K562 (cell line): ENCODE results near the gene S100P. TPM values are rescaled to one million over a fixed set of nuclear protein-coding genes. Genes with fewer than 3 reads are reported as not detected.
A peak's percentile ranks its signal among the peaks of the same experiment; 100 is the strongest.

ENCODE experiments used
- ATAC-seq: fragments of 200-7000 bp; cut with Tn5 transposase; 3 replicates; pipeline ENCODE4 v1.9.1; 2020; ENCODE audit warnings: moderate library complexity
- BruUV-seq: library from RNA; stranded (reverse); fragments of 400-500 nt; replicated peaks from 2 replicates; lab custom pipeline; 2021; lab: Mats Ljungman, UMichigan
- CTCF ChIA-PET: fragments of 300-600 bp; formaldehyde crosslinking; extraction: SDS; loops from one replicate; lab custom pipeline; 2021; ENCODE audit warnings: low intra/inter-chr PET ratio; lab: Yijun Ruan, JAX
- POLR2A ChIA-PET: fragments of 300-600, 350-650 bp; sonication (Branson Sonifier 250); formaldehyde crosslinking; extraction: SDS; loops from one replicate; lab custom pipeline; 2021; ENCODE audit warnings: antibody characterized with exemption, inconsistent platforms; lab: Yijun Ruan, JAX
- DNase-seq, 4 experiments: peaks; one replicate each; pipeline versions ENCODE4 v3.0.0 to v3.0.0-alpha.2; 2011 to 2018; ENCODE audit warnings: low spot score in 3 of 4, mixed read lengths in 3 of 4; ENCODE audit errors: extremely low read depth in 1 of 4
- FAIRE-seq: peaks from 2 replicates; lab custom pipeline; 2011; peaks lifted over from hg19 to GRCh38; lab: Jason Lieb, UNC
- H2AFZ ChIP-seq: 2 replicates; pipeline ENCODE4 v1.6.0; 2011; ENCODE audit warnings: low read depth, low read length, control low read depth, inconsistent platforms
- H3K27ac ChIP-seq: fragments of 200-600 bp; 3 replicates; pipeline ENCODE4 v1.8.0; 2011; ENCODE audit warnings: low read depth, mild to moderate bottlenecking, control low read depth, inconsistent platforms, low read length, moderate library complexity, mixed read lengths; ENCODE audit errors: extremely low read depth
- H3K27me3 ChIP-seq, 2 experiments: fragments of 300-600 bp in 1 of 2; 2 replicates in 1 of 2; 3 replicates in 1 of 2; pipeline versions ENCODE4 v1.6.0 to v1.8.0; 2011; ENCODE audit warnings: inconsistent platforms in 2 of 2, low read length in 2 of 2, mild to moderate bottlenecking in 1 of 2, mixed read lengths in 1 of 2, moderate library complexity in 1 of 2; ENCODE audit not compliant: control insufficient read depth in 2 of 2, insufficient read depth in 2 of 2
- H3K36me3 ChIP-seq: fragments of 300-600 bp; 3 replicates; pipeline ENCODE4 v1.8.0; 2011; ENCODE audit warnings: mild to moderate bottlenecking, low read length, inconsistent platforms; ENCODE audit not compliant: control insufficient read depth, insufficient read depth
- H3K4me1 ChIP-seq, 2 experiments: fragments of 200-600 bp in 1 of 2; replicated peaks in 1 of 2; 2 replicates in 1 of 2; 3 replicates in 1 of 2; pipeline versions ENCODE4 v1.5.1 to v1.8.0; 2011; ENCODE audit warnings: inconsistent platforms in 2 of 2, low read length in 2 of 2, mild to moderate bottlenecking in 1 of 2, mixed read lengths in 1 of 2, moderate library complexity in 1 of 2; ENCODE audit not compliant: control insufficient read depth in 2 of 2, insufficient read depth in 2 of 2
- H3K4me2 ChIP-seq: 2 replicates; pipeline ENCODE4 v1.6.1; 2011; ENCODE audit warnings: low read length, control low read depth, inconsistent platforms, mixed read lengths; ENCODE audit not compliant: insufficient read depth
- H3K4me3 ChIP-seq: fragments of 200-600 bp; sonication (generic), shearing (Covaris generic); 2 replicates; pipeline ENCODE4 v1.5.1; 2016; ENCODE audit warnings: control low read depth, inconsistent platforms
- H3K79me2 ChIP-seq: fragments of 200-600 bp; 3 replicates; pipeline ENCODE4 v1.8.0; 2011; ENCODE audit warnings: low read length, inconsistent platforms; ENCODE audit not compliant: control insufficient read depth, insufficient read depth
- H3K9ac ChIP-seq, 2 experiments: 2 replicates each; pipeline versions ENCODE4 v1.6.0 to v1.6.1; 2011; ENCODE audit warnings: low read depth in 2 of 2, low read length in 2 of 2, control low read depth in 1 of 2, inconsistent platforms in 1 of 2, mild to moderate bottlenecking in 1 of 2, mixed read lengths in 1 of 2; ENCODE audit not compliant: insufficient read depth in 1 of 2
- H3K9me1 ChIP-seq: one replicate; pipeline ENCODE4 v1.6.0; 2011; ENCODE audit warnings: inconsistent platforms, mild to moderate bottlenecking, low read length, moderate library complexity; ENCODE audit not compliant: control insufficient read depth, insufficient read depth
- H3K9me3 ChIP-seq: replicated peaks from 2 replicates; pipeline ENCODE4 v1.5.1; 2011; ENCODE audit warnings: low read depth, low read length, inconsistent platforms; ENCODE audit not compliant: control insufficient read depth, insufficient read depth
- H4K20me1 ChIP-seq: replicated peaks from 2 replicates; pipeline ENCODE4 v1.6.1; 2011; ENCODE audit warnings: low read length, inconsistent platforms, mixed read lengths; ENCODE audit not compliant: control insufficient read depth, insufficient read depth
- BRCA1 ChIP-seq, 2 experiments: fragments of 450-650 bp in 1 of 2; sonication (generic) in 1 of 2; formaldehyde crosslinking in 1 of 2; IDR thresholded peaks; 2 replicates each; pipeline versions ENCODE4 v1.5.0 to v1.6.1; 2017 to 2020; ENCODE audit warnings: mild to moderate bottlenecking in 1 of 2, missing genetic modification reagents in 1 of 2
- BRD4 ChIP-seq: fragments of 200-600 bp; sonication (generic); IDR thresholded peaks from 2 replicates; pipeline ENCODE4 v1.6.1; 2017; ENCODE audit warnings: inconsistent platforms
- ESRRA ChIP-seq: fragments of 450-650 bp; IDR thresholded peaks from 2 replicates; pipeline ENCODE4 v1.6.1; 2014; ENCODE audit warnings: low read depth, mild to moderate bottlenecking, moderate library complexity, borderline replicate concordance
- FOXM1 ChIP-seq, 2 experiments: fragments of 450-650 bp in 1 of 2; sonication (generic) in 1 of 2; formaldehyde crosslinking in 1 of 2; IDR thresholded peaks; 2 replicates each; pipeline versions ENCODE4 v1.6.1 to v1.9.0; 2017 to 2022; ENCODE audit warnings: low read depth in 2 of 2, mild to moderate bottlenecking in 2 of 2, missing genetic modification reagents in 1 of 2, moderate library complexity in 1 of 2
- HMG20A ChIP-seq: fragments of 450-650 bp; formaldehyde crosslinking; conservative IDR thresholded peaks from 2 replicates; pipeline ENCODE4 v1.4.0; 2020; ENCODE audit warnings: mild to moderate bottlenecking, mixed read lengths
- JUND ChIP-seq, 2 experiments: IDR thresholded peaks; 2 replicates in 1 of 2; 3 replicates in 1 of 2; pipeline ENCODE4 v1.6.1; 2011; ENCODE audit warnings: borderline replicate concordance in 2 of 2, low read depth in 2 of 2, low read length in 2 of 2, improper control_type of control experiment in 1 of 2, missing biosample characterization in 1 of 2, missing genetic modification characterization in 1 of 2, missing genetic modification reagents in 1 of 2
- MCM2 ChIP-seq: fragments of 450-650 bp; IDR thresholded peaks from 2 replicates; pipeline ENCODE4 v1.6.1; 2017; ENCODE audit warnings: low read depth, mild to moderate bottlenecking
- NFYB ChIP-seq: IDR thresholded peaks from 2 replicates; pipeline ENCODE4 v1.6.1; 2011; ENCODE audit warnings: mild to moderate bottlenecking, moderate library complexity; ENCODE audit not compliant: insufficient read length; ENCODE audit errors: extremely low read depth
- NR3C1 ChIP-seq: sonication (generic); formaldehyde crosslinking; IDR thresholded peaks from 2 replicates; pipeline ENCODE4 v1.8.1; 2022; ENCODE audit warnings: missing genetic modification reagents
- TSC22D4 ChIP-seq: fragments of 450-650 bp; IDR thresholded peaks from 2 replicates; pipeline ENCODE4 v1.6.1; 2016; ENCODE audit warnings: missing genetic modification characterization, missing biosample characterization, control low read depth
- ZNF445 ChIP-seq: fragments of 250-450 bp; sonication (Bioruptor Pico); IDR thresholded peaks from 2 replicates; pipeline ENCODE4 v1.4.0; 2020; ENCODE audit warnings: low read depth, mild to moderate bottlenecking, moderate library complexity
- ZNF830 ChIP-seq: fragments of 250-450 bp; sonication (Bioruptor Pico); IDR thresholded peaks from 2 replicates; pipeline ENCODE4 v1.5.0; 2021; ENCODE audit warnings: mild to moderate bottlenecking
- WGBS: fragments of 100-300 bp; shearing (Covaris generic); methylation state at CpG from one replicate; pipeline ENCODE4 v1.1.6; 2016; ENCODE audit warnings: low coverage, mixed read lengths; ENCODE audit not compliant: insufficient coverage; ENCODE audit errors: missing lambda C conversion rate; 5-methylcytosine and 5-hydroxymethylcytosine counted together
- in situ Hi-C: fragments of 300-500 bp; cut with MboI; formaldehyde crosslinking; loops from 4 replicates; pipeline ENCODE4 v1.15.0; 2018; ENCODE audit warnings: inconsistent platforms, mixed read lengths
- intact Hi-C: fragments of 100-400 bp; cut with micrococcal nuclease; formaldehyde crosslinking; loops from 2 replicates; pipeline ENCODE4 v1.14.2; 2022
- polyA plus RNA-seq, 8 experiments: library from polyadenylated mRNA; depleted of rRNA in 4 of 8; stranded (reverse) in 5 of 8; unstranded in 3 of 8; fragments of >200 nt; fragmentation: Nextera tagmentation in 2 of 8; fragmentation: Illumina TruSeq in 1 of 8; extraction: Ambion mirVana in 2 of 8; extraction: Trizol in 1 of 8; gene quantifications; 2 replicates each; pipeline versions ENCODE4 v1.2.1 to v1.2.3, GENCODE V29; 2011 to 2014; ENCODE audit warnings: inconsistent platforms in 1 of 8, missing spikeins in 1 of 8
- total RNA-seq, 7 experiments: library from RNA; depleted of rRNA in 6 of 7; stranded (reverse); fragments of >200 nt in 6 of 7; fragmentation: Illumina TruSeq in 2 of 7; extraction: Trizol in 2 of 7; gene quantifications; 2 replicates each; pipeline versions ENCODE4 v1.2.1 to v1.2.3, GENCODE V29; 2011 to 2021; ENCODE audit warnings: low replicate concordance in 1 of 7
- TF ChIP-seq, protein P1 (sequence below): fragments of 450-650 bp; IDR thresholded peaks from 2 replicates; pipeline ENCODE4 v1.6.1; 2017; ENCODE audit warnings: antibody characterized with exemption

Gene S100P
- total and polyA plus RNA-seq, 9 of the 15 experiments (the other 6 are each of a cell fraction or from before 2014, with no cell fraction given) = 4.1 to 23.8 (median 7.5) TPM

DNA sequence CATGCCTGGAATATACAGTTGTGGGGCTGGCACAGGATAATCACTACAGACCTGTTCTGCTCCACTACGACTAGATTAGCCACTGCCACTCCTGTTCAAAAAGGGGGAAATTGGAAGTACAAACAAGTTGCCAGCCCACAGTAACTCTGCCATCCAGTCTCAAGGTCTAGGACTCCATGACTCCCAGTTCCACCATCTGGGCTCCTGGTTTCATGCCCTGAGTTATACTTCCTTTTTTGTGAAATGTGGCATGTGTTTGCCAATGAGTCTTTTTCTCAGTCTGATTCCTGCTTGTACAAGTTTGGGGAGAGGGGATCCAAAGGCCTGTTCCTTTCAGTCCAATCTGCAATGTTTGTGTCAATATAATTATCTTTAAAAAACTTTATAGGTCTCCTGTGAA lies 21.3 kb downstream of the S100P start:
- no peak for FAIRE-seq
- H3K9me1 ChIP-seq = no peaks in the 10 kb centered on the region
- DNase-seq = no peak
- 0 out of 2 replicates have a peak, but pooled peaks cover 4% of the 10 kb centered on the region for H4K20me1 ChIP-seq
- peaks cover 34% of the 10 kb centered on the region for H3K79me2 ChIP-seq
- no peaks in the 10 kb centered on the region for H3K9me3 ChIP-seq
- ATAC-seq = no peak
- in situ Hi-C loops = no loop called here
- H2AFZ ChIP-seq = peak overlapping the region; percentile 99
- BruUV-seq = no TSS peak
- H3K4me2 ChIP-seq = peak overlapping the region; percentile 98
- ChIA-PET CTCF (no interaction called here), POLR2A (interaction anchor here (0.6 to 1.4 kb wide), 3 partner anchors 21 to 195 kb away, joined by 3 to 4 read pairs (median 3); partner anchors contain the start of genes MRFAP1 and TBC1D14)
- H3K9ac ChIP-seq = peak overlapping the region; percentile 65 to 80; a peak in 2 of 4 replicates
- intact Hi-C loops = no loop called here
- H3K27ac ChIP-seq = peak overlapping the region; percentile 94; the same call in 2 of the 3 replicates
- no peaks in the 10 kb centered on the region for H3K27me3 ChIP-seq
- peaks cover 18 to 20% of the 10 kb centered on the region in 2 experiments; a peak in 4 of 5 replicates for H3K4me1 ChIP-seq
- 27% methylated on average over 1 of the region's 1 CpG for WGBS
- H3K4me3 ChIP-seq = no peak overlapping the region; the same call in 1 of the 2 replicates
- H3K36me3 ChIP-seq = no peaks in the 10 kb centered on the region
- TF ChIP-seq, protein P1, sequence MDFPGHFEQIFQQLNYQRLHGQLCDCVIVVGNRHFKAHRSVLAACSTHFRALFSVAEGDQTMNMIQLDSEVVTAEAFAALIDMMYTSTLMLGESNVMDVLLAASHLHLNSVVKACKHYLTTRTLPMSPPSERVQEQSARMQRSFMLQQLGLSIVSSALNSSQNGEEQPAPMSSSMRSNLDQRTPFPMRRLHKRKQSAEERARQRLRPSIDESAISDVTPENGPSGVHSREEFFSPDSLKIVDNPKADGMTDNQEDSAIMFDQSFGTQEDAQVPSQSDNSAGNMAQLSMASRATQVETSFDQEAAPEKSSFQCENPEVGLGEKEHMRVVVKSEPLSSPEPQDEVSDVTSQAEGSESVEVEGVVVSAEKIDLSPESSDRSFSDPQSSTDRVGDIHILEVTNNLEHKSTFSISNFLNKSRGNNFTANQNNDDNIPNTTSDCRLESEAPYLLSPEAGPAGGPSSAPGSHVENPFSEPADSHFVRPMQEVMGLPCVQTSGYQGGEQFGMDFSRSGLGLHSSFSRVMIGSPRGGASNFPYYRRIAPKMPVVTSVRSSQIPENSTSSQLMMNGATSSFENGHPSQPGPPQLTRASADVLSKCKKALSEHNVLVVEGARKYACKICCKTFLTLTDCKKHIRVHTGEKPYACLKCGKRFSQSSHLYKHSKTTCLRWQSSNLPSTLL = no peak
- TF ChIP-seq JUND (IDR thresholded peaks at IDR 0.05; ENCODE audit: borderline replicate concordance, low read depth, low read length) (no peak), JUND (tag; IDR thresholded peaks at IDR 0.05; ENCODE audit: borderline replicate concordance, low read depth, low read length) (no peak), ESRRA (no peak), ZNF445 (CRISPR knock-in tag) (no peak), BRD4 (no peak), NR3C1 (CRISPR knock-in tag) (no peak), HMG20A (CRISPR knock-in tag) (no peak), FOXM1 (IDR thresholded peaks at IDR 0.05; ENCODE audit: low read depth) (no peak), FOXM1 (CRISPR knock-in tag; IDR thresholded peaks at IDR 0.05; ENCODE audit: low read depth) (no peak), ZNF830 (no peak), NFYB (no peak), MCM2 (no peak), TSC22D4 (tag) (no peak), BRCA1 (IDR thresholded peaks at IDR 0.05) (no peak), BRCA1 (CRISPR knock-in tag; IDR thresholded peaks at IDR 0.05) (no peak)
